Right lobe of liver (tissue), 4 donors: ENCODE data around the gene ZNF618.

ENCODE experiments used
- POLR2A ChIP-seq: fragments of 450-650 bp; IDR thresholded peaks from one replicate; pipeline ENCODE4 v1.6.1; 2017; ENCODE audit warnings: antibody characterized with exemption, mild to moderate bottlenecking
- TF ChIP-seq, protein P1 (sequence below), 4 donors: fragments of 200-600 bp in 3 of 4; fragments of 450-650 bp in 1 of 4; IDR thresholded peaks; one replicate each; pipeline versions ENCODE4 v1.5.1 to v1.8.0; 2016 to 2022; ENCODE audit warnings: antibody characterized with exemption in 4 of 4, mild to moderate bottlenecking in 2 of 4
- donor health status: DM: no; HTN: no; CAD: no.
- donor health status: DM: no; HTN: no; CAD: no.
- donor health status: DM: no; HTN: yes; CAD: no.

DNA sequence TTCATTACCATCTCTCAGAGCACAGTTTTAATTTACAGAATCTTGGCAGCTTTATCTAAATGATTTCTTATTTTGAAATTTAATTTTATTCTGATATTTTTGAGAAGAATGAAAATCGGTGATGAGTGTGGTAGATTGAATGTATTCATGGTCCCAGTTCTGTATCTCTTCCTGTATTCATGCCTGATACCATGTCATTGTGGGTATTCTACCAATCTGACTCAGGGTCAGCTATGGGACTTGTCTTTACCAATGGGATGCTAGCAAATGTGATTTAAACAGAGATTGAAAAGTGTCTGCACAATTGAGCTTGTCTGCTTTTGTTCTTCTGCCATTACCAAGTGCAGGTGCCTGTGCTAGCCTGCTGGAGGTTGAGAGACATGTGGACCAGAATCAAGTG, 17.8 kb upstream of the ZNF618 start:
- TF ChIP-seq, protein P1, sequence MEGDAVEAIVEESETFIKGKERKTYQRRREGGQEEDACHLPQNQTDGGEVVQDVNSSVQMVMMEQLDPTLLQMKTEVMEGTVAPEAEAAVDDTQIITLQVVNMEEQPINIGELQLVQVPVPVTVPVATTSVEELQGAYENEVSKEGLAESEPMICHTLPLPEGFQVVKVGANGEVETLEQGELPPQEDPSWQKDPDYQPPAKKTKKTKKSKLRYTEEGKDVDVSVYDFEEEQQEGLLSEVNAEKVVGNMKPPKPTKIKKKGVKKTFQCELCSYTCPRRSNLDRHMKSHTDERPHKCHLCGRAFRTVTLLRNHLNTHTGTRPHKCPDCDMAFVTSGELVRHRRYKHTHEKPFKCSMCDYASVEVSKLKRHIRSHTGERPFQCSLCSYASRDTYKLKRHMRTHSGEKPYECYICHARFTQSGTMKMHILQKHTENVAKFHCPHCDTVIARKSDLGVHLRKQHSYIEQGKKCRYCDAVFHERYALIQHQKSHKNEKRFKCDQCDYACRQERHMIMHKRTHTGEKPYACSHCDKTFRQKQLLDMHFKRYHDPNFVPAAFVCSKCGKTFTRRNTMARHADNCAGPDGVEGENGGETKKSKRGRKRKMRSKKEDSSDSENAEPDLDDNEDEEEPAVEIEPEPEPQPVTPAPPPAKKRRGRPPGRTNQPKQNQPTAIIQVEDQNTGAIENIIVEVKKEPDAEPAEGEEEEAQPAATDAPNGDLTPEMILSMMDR (IDR thresholded peaks at IDR 0.05): no peak
- TF ChIP-seq POLR2A: no peak
